HG02970 (cell line): ENCODE results near the gene RPL27A.

Experiments used
- ATAC-seq: cut with Tn5 transposase; IDR thresholded peaks from one replicate; pipeline ENCODE4 v1.9.1; 2021; ENCODE audit warnings: mild to moderate bottlenecking, moderate library complexity, moderate number of reproducible peaks; ENCODE audit not compliant: unreplicated experiment, low FRiP score

RPL27A gene

DNA sequence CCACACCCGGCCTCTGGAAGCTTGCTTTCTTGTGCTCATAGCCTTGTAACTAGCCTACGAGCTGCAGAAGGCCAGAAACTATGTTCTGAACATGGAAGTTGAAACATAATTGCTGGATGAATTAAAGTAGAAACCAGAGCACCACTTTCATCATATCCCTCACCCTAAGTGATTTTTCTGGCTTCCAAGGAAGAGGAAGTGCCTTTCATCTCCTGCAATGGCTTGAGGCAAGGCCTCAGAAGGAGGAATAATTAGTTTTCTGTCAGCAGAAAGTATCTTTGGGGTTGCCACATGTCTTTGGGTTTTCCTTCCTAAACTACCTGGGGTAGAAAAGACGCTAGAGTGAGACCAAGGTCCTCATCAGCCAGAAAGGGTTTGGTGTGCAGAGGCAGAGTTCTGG is 14.5 kb downstream of the RPL27A start:
- ATAC-seq: no peak

DNA sequence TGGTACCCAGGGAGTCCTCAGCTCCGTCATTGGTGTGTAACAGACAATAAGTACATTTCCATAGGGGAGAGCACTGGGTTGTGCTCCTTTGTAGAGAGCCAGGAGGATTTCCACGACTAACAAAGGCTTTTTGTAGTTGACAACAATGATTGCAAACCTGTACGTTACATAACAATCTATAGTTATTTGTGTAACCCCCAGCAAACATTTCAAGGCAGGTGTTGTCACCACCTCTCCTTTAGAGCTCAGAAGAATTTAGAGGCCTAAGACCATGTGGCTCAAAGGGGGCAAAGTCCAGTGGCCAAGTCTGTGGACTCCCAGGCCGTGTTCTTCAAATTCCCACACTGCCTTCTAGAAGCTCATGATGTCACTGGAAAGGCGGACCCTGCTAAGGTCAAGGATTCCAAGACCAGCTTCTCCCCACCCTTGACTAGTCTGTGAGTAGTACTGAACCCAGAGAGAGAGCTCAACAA is 15.8 kb downstream of the RPL27A start:
- no peak for ATAC-seq

DNA sequence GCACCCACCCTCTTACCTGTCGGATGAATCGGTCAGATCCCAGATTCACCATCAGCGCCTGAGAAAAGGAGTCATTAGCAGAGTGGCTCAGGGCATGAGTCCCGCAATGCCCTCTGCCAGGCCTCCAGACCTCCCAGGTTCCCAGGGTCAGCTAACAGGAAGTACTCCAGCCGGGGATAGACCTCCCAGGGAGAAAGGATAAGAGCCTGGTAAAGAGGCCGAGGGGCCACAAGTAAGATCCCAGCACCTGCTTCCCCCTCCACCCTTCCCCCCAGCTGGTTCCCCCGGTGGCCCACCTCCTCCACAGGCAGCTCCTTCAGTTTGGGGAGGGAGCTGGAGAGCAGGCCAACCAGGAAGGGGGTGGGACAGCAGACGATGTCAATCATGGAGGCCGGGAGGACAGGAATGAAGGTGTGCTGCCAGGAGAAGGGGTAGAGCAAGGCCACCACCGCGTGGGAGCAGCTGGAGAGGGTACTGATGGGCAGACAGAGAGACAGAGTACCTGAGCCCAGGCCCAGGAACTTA is 16.4 kb downstream of the RPL27A start:
- no peak for ATAC-seq

DNA sequence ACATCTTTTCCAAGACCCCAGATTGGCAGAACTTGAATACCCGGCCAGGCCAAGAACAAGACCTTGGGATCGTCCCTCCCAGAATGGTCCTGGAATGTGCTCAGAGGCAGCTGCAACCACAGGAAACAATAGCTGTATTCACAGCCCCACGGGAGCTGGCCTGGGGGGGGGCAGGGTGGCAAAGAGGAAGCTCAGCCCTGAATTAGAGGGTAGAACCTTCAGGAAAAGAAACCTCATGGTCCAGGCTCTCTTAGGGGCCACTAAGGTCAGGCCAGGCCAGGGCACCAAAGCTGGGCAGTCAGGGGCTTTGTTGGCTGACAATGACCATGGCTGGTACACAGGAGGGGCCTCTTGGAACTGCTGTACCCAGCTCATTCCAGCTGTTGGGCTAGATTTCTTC is 17.3 kb downstream of the RPL27A start:
- ATAC-seq: no peak

DNA sequence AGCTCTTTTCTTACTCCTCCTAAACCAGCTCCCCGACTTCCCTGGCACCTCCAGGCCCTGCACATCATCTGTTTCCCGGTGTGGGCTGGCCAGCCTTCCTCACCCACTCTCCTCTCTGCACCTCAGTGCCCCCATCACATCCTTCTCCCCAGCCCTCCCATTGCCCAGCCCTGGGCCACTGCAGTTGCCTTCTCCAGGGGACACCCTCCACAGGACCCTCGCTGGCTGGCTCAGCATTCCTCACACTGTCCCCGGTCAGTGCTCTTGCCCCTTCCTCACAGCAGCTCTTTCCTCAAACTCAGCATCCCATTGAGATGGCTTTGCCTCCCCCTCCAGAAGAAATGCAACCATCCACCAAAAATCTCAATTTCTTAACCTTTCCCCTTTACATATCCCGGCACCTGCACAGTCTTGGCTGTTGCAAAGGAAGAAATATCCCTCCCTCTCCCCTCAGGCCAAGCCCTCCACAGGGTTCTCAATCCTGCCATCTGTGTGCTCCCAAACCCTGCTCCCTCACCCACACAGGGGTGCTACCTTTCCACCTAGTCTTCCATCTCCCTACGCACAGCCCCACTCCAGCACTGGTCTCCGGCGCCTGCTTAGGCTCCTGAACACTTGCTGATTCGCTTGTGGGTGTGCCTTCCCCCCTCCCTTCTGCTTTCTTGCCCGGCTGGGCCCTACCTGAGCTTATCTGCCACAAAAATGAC is 19.5 kb downstream of the RPL27A start:
- no peak for ATAC-seq

DNA sequence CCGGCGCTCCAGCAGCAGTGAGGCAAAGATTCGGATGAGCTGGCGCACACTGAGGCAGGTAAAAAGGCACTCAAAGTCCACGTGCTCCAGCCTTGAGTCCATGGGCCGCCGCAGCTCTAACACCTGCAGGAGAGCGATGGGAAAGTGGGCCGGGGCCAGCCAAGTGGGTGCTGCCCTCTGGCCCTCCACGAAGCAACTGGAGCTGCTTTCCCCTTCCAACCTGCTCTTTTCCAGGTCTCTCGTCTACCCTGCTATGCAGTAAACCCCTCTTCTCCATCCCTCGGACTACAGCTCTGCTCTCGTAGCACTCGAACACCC is 20.0 kb downstream of the RPL27A start:
- ATAC-seq: no peak

DNA sequence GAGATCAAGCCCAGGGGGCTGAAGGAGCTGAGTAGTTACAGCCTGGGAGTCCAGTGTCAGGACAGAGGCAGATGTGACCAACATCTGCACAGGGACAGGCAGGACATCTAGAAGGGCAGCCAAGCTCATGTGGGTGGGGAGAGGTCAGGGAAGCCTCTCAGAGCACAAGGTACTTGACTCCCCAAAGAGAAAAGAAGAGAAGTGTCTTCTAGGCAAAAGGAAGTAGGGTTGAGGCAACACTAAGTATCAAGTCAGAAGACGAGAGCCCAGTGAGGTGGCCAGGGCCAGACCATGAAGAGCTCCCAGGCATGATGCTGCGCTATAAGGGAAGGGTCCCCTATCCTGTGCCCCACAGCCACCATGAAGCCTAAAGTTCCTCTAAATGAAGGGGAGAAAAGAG is 21.5 kb downstream of the RPL27A start:
- no peak for ATAC-seq

DNA sequence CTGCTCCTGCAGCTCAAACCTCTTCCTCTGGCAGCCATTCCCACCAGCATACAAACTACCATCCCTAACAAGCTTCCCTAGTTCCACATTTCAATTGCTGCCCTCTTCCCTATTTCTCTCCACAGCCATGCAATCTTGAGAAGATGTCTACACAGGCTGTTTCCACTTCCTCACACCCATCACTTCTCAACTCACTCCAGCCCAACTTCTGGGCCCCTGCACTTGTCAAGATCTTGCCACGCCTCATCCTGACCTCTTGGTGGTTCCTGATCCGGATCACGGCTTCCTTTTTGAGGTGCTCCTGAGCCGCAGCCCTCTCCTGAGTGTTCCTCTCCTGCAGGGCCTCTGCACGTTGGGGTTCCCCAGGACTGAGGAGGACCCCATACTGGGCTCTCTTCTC is 22.6 kb downstream of the RPL27A start:
- no peak for ATAC-seq

DNA sequence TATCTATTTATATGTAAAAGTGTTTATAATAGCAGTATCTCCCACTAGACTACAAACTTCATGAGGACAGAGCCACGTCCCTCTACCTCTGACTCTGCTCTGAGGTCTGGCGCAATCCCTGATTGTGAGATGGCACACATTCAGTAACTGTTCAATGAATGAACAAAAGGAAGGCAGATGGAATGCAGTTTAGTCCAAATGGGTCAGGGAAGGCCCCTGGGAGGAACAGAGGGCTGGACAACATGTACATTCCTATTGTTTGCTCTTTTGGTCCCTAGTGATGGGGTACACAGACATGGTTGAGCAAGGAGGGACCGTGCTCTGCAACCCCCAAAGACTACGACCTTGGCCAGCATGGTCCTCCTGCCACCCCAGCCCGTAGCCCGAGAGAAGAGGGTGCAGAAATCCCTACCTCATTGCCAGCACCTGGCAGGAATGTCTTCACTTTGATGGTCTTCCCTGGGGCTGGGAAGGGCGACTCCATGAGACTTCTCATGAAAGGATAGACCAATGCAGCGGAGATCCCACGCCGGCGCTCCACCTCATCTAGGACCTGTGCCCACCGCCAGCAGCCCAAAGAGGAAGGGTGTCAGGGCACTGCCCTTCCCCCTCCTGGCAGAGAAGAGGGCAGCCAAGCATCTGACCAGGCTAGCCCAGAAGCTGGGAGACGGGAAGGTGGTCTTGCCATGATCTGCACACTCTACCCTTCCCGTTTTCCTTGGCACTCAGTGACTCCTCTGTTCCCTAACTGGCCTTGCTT is 24.3 kb downstream of the RPL27A start:
- ATAC-seq: no peak

DNA sequence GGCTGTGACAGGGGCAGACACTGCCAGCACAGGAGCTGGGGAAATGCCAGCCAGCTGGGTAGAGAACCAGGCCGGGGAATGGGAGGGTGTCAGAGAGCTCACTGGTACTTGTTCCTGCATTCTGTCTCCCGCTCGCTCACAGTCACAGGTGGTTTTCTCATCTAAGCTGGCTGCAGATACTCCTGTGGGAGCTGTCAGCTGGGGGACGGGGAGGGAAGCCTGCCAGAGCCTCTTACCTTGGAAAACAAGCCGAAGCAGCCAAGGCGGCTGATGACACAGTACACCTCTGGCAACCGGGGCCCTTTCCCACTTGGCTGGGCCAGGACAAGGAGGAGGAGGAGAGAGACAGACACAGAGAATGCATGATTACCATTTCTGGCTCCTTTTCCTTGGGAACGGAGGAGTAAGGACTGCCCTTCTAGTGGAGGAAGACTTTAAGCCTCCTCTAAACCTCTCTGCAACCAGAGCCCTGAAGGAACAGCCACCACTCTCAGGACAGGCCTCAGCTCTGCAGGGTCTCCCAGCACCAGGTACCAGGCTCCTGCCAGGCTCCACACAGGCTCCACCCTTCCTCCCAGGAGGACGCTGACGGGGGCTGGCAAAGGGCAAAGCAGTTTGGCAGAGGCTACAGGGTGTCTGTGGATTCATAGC is 25.1 kb downstream of the RPL27A start:
- ATAC-seq: no peak

DNA sequence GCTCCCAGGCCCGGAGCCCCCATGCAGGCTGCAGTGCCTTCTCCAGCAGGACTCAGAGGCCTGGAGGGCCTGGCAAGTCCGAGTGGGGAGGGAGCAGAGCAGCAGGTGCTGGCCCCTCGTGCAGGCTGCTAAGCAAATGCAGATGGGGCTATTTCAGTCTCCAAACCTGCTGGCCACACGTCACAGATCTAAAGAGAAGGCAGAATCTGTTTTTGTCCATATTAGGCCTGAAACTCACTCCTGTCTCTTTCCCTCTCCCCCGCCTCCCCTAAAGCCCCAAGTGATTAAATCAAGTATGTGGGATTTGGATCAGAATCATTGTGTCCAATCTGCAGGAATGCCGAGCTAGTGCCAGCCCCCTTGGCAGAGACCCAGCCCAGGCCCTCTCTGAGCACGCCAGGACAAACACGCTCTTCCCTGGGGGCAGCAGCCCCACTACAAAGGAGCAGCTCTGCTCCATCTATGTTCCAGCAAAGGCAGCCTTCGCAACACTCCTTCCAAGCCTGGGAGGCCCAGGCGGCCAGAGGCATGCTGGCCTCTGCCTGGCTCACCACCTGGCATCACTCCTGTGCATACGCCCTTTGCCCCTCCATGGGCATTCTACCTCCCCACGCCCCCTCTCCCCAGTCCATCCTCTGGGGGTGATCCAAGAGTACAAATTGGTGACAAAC is 26.5 kb downstream of the RPL27A start:
- ATAC-seq: no peak

DNA sequence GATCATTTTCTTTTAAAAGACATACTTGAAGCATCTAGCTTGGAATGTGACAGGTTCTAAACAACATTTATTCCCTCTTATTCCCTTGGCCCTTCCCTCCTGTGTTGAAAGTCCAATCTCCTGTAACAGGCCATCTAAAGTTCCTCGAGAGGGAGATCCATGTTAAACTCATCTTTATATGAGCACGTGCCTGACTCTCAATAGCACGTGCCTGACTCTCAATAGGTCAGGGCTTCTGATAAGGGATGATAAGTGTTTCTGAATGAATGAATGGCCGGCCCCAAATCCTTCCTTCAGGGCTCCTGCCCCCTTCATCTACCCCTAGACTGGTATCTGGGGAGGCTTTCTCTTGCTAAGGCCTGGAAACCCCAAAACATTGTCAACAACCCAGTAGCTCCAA is 27.2 kb downstream of the RPL27A start:
- ATAC-seq: no peak

DNA sequence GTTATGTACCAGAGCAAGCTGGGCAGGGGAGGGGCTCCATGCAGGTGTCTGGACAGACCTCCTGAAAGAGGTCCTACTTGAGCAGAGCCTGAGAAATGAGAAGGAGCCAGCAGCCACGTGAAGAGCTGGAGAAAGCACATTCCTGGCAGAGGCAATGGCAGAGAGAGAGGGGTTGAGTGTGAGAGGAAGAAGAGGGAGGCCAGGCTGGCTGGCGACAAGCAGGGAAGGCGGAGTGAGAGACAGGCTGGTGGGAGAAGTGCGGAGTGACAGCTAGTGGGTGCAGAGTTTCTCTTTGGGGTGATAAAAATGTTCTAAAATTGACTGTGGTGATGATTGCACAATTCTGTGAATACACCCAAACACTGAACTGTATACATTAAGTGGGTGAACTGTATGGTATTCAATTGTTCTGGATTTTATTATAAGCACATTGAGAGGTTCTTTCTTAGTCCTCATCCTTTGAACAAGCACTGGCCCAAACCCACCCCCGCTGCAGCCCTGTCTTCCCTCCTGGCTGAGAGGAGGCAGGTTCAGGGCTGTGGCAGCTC is 29.4 kb downstream of the RPL27A start:
- no peak for ATAC-seq

DNA sequence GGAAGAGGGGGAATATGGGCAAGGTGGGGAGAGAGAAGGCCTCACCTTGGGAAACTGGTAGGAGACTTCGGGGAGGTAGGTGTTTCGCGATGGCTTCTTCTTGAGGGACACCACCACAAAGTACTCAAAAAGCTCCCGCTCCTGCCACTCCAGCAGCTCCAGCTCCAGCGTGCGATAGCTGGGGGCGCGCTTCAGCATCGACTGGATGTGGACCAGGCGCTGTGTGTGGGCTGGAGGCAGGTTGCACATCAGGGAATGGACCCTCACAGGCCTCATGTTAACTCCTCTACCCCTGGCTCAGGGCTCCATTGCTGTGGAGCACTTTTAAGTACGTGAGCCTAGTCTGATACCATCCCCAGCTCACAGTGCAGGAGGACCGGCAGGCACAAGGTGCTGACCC is 29.9 kb downstream of the RPL27A start:
- ATAC-seq: no peak

DNA sequence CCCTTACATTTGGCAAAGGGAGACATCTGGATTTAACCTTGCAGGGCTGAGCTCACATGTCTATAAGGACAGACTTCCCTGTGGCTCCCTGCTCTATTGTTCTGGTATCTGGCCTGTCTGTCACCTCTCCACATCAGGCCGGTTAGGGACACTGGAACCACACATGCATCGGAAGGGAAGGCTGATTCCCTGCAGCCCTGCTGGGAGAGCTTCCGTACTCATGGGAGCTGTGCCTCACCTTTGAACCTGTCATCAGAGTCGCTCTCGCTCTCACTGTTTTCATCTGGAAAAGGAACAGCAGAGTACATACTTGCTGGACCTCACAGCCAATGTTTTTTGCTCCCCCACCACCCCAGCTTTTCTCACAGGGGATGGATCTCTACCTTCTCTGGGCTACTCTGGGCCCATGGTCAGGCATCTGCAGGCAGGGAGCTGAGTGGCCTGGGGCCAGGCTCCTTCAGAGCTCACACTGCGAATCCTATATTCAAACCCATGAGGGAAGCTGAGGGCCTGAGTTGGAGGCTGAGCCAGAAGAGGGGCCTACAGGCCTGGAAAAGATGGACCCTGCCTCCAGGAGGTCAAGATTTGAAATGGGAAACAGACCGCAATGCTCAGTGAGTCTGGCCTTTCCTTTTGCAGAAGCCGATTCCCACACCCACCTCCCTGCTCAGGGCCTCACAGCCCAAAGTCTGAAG is 31.3 kb downstream of the RPL27A start:
- ATAC-seq: no peak

DNA sequence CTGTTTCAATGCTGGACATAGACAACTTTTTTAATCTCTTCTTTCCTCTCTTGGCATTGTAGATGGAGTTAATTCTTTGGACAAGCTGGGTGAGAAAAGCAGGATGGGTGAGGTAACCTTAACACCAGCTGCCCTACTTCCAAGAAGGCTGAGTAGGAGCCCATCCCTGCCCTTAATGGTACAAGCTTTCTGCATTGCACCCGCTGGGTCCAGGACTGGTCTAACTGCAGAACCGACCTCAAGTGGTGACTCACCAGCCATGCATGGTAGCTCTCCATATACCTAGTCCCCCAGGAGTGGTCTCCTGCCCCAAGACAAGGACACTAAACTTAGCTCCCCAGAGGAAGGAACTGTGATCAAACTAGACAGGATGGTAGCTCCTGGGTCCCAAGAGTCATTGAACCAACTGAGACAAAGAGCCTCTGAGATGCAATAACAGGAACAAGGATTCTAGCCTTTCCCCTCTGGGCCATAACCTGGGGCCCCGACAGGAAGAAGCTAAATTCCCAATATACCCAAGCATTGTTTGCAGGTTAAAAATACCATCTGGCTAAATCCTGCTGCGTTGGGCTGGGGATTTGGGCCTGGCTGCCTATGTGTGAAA is 32.1 kb downstream of the RPL27A start:
- ATAC-seq: no peak

DNA sequence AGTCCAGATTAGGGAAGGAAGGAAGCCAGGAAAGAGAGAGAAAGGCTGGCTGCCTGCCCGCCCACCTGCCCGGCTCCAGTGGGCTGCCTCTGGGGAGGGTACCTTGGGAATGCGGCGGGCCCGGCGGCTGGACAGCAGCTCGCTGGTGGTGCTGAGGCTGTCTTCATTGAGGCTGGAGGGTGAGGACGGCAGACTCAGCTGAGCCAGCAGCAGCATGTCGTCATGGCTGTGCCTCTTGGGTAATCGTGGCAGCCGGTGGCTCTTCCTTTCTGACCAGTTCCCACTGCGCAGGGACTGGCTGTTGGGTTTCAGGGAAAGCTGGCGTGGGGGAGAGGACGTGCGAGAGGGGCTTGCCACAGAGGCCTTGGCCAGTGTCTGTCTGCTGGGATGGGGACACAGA is 32.9 kb downstream of the RPL27A start:
- ATAC-seq: no peak

DNA sequence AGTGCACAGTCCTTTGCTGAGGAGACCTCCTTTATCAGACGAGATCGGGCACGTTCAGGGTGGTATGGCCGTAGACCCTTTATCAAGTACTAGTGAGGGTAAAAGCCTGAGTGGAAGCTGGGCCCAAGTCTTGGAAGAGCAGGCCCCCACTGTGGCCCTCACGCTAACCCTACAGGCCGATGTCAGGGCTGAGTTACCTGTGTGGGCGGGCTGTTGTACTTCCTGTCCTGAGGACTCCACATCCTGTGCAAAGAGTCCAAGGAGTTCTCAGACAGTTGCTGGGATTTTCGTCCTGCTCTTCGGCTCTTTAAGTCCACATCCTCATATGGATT is 34.9 kb downstream of the RPL27A start:
- ATAC-seq: no peak

DNA sequence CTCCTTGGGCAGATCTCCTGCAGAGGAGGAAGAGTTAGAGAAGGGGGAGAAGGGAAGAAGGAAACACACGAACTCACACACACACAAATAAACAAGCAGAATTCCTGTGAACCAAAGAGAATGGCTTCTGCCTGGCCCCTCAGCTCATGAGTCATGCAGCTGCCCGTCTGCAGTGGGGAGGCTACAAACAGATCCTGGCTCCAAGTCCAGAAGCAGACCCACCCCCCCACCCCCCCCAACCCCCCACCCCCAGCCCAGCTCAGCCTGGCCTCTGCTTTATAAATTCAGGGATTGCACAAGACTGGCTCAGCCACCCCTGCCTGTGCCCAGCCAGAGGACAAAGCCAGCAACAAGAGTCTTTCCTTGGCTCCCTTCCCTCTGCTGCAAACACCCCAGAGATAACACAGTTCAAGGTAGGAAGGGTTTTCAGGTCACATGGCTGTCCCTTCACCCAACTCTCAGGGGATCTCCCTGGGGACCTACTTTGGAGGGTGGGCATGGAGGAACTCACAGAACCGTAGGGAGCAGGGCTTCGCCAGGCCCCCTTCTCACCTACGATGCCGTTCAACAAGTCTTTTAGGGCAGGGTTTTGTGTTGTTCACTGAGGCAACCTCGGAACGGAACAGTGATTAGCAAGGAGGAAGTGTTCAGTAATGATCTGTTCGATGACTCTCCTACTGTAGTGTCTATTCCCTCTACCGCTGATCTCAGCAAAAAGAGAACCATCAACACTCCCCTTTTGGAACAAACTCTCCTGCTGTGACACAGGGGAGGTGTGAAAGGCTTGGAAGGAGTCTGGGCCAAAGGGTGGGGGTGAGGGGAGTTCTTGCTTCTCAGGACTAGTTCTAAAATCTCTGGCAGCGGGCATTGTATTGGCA is 35.5 kb downstream of the RPL27A start:
- ATAC-seq: no peak
